H1 (cell line): ENCODE results near the gene FLCN. TPM values are rescaled to one million over a fixed set of nuclear protein-coding genes. Genes with fewer than 3 reads are reported as not detected.

Experiments
- ASH2L ChIP-seq: fragments of 200-600, 300-600 bp; sonication (generic); IDR thresholded peaks from one replicate; pipeline ENCODE4 v1.7.1; 2017; ENCODE audit warnings: low read length
- CHD7 ChIP-seq: fragments of 300-600 bp; sonication (generic); IDR thresholded peaks from 2 replicates; pipeline ENCODE4 v1.7.1; 2012; ENCODE audit warnings: low read length, moderate library complexity, mild to moderate bottlenecking, inconsistent platforms; ENCODE audit not compliant: insufficient replicate concordance
- MAFK ChIP-seq: IDR thresholded peaks from 2 replicates; pipeline ENCODE4 v1.6.1; 2012; ENCODE audit warnings: low read depth, mild to moderate bottlenecking, improper control_type of control experiment, low read length
- RAD21 ChIP-seq, 2 experiments: IDR thresholded peaks in 1 of 2; conservative IDR thresholded peaks in 1 of 2; 2 replicates each; pipeline ENCODE4 v1.6.1; 2011; ENCODE audit warnings: low read depth in 2 of 2, low read length in 2 of 2, improper control_type of control experiment in 1 of 2, inconsistent platforms in 1 of 2, mild to moderate bottlenecking in 1 of 2, moderate library complexity in 1 of 2
- SUZ12 ChIP-seq: fragments of 200-600 bp; sonication (generic); IDR thresholded peaks from 2 replicates; pipeline ENCODE4 v1.6.1; 2012; ENCODE audit warnings: mild to moderate bottlenecking, inconsistent platforms, low read length, moderate library complexity, mixed read lengths
- TAF7 ChIP-seq: optimal IDR thresholded peaks from 2 replicates; pipeline ENCODE3; 2011; ENCODE audit warnings: low read depth, mild to moderate bottlenecking, inconsistent platforms, low read length, moderate library complexity, borderline replicate concordance
- polyA plus RNA-seq, 7 experiments: library from polyadenylated mRNA; depleted of rRNA in 3 of 7; stranded (reverse) in 5 of 7; unstranded in 2 of 7; fragments of >200 nt in 5 of 7; fragments of 200-250 nt in 2 of 7; gene quantifications; 1 replicate in 5 of 7; 2 replicates in 1 of 7; 4 replicates in 1 of 7; pipeline versions ENCODE4 v1.2.1 to v1.2.3, GENCODE V29; 2011 to 2013; ENCODE audit warnings: missing spikeins in 2 of 7, mixed read lengths in 2 of 7
- total RNA-seq: library from RNA; stranded (reverse); fragmentation: NEBNext Ultra II Directional; extraction: Animal tissue kit (Norgen Biotek cat#: 25700); gene quantifications from 2 replicates; pipeline ENCODE4 v1.2.1, GENCODE V29; 2021

FLCN gene
- total and polyA plus RNA-seq, 2 of the 8 experiments (the other 6 are each of a cell fraction or from before 2014, with no cell fraction given), result 15.6 to 34.6 TPM

DNA sequence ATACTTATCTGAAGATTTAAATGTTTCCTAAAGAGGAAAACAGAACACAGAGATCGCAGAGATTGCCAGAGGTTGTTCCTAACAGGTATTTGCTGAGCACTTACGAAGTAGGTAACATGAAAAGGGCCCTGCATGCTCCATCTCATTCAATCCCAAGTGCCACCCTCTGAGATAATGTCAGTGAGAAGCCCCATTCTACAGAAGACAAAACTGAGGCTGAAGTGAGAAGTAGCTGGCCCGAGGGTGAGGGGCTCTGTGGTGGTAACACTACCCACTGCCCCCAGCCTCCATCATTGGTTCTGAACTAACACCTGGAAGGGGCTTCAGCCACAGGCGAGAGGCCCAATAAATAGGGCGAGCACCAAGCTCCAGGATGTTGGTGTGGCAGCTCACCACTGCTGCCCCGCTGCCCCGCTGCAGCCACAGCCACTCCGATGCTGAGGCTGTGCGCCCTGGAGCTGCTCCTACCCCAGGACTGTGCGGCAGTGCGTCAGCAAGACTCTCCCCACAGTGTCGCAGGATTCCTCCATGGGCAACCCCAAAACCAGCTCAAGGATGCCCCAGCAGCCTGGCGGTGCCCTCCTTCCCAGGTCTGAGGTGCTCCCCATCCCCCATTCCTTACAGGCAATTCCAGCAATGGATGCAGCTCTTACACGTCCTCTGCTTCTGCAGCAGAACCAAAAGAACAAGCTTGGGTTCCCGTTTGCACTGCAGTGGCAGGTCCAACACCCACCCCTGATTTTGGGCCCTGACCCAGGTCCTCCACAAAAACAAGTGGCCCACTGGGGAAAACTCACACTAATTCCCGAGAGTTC, 10.3 kb downstream of the FLCN start (continued):
- TF ChIP-seq CHD7 (no peak), MAFK (no peak), TAF7 (no peak), RAD21 (IDR thresholded peaks at IDR 0.05 in 1 of 2, conservative IDR thresholded peaks at IDR 0.05 in 1 of 2; ENCODE audit: low read depth in 2 of 2, low read length in 2 of 2) (no peak), SUZ12 (no peak), ASH2L (no peak)
